CD4-positive, alpha-beta T cell treated with Interleukin-6 at 100 ng/mL for 8 hours (primary cell): ENCODE results near the gene TMED1.

Experiments used
- DNase-seq: peaks from one replicate; pipeline ENCODE4 v3.0.0-alpha.2; 2020; ENCODE audit warnings: mixed read lengths, low spot score

Gene TMED1

DNA sequence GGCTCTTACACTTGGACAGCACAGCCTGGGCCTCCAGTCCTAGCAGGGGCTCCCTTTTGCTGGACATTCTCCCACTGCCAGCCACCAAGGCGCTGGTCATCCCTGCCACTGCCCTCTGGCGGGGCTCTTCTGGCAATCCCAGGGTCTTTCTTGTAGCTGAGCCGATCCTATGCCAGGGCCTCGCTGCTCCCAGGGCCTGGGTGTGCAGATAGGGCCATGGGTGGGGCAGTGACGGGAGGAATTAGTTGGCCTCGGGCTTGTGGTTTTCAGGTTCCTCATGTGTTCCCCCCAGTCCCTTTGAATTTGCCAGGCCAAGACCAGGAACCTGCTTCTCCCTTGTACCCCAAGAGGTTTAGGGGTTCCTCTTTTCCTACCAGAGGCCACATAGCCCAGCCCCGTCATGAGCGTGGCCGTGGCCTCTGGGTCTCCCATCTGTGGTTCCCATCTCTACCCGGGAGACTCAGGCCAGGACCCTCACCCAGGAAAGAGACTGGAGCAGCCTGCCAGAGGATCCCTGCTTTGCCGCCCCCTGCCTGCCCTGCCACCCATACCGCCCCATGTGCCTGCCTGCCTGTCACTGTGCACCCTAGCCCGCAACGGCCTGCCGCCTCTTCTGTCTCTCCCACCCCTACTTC is 26.2 kb downstream of the TMED1 start:
- DNase-seq = no peak

DNA sequence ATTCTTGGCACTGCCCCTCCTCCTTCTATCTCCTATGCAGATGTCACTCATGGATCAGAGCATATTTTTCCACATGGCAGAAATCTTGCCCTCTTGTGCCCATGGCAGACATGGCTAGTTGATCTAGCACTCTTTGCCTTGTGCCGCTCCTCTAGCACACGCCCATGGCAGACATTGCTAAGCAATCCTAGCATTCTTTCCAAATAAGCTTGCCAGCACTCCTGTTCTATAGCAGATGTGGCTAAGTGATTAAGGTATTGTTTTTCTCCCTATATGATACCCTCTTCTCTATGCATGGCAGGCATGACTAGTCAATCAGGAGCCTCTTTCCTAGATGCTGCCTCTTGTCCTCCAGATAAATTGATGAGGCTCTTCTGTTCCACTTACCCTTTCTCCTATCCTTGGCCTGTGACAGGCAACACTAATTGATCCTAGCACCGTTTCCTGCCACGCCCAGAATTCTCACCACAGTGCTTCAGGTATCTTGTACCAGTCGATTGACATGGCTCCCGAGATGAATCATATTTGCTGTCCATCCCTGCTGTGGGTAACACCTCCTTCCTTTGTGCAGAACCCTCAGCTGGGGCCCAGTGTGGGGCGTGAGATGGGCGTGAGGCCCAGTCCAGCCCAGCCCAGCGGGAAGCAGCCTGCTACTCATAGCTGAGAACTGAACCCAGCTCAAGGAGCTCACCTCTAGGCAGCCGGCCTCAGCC is 26.9 kb downstream of the TMED1 start:
- peak; percentile 42 for DNase-seq

DNA sequence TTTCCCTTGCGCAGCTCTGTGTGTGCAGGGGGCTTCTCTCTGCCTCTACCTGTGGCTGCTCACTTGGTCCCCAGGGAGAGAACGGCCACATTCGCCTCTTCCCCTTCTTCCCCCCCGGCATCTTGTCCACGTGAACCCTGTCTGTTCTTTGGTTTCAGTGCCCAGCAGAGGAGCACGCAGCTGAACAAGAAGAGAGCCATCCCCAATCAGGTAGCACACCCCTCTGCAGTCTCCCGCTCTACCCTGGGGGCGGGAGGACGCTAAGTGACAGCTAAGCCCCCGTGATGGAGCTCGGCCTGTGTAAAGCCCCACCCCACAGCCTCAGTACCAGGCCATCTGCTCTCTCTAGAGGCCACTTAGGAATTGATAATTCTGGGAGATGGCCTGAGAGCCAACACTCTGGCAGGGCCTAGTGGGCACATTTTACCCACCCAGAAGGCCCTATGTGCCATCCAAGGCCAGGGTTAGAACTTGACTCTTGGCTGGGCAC is 30.2 kb downstream of the TMED1 start:
- DNase-seq = no peak

DNA sequence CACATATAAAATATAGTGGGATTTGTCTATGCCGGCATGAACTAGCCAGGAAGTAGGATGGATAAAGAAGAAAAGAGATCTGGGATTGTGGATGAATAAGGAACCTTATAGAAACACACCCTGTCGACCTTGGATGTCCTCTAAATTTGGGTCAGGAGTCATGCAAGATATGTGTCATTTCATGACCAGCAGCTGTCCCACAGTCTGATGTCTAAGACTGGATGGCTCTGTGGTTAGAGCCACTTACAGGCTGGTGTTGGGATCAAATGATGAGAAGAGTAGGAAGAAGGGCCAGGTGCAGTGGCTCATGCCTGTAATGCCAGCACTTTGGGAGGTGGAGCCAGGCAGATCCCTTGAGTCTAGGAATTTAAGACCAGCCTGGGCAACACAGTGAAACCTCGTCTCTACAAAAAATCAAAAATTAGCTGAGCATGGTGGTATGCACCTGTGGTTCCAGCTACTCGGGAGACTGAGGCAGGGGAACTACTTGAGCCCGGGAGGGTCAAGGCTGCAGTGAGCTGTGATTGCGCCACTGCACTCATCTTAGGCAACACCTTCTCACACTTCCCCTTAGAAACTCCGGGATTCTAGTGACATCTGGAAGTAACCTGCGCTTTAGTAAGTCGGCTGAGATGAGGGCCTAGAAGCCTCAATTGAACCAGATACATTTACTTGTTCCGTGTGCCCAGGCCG is 30.8 kb downstream of the TMED1 start:
- no peak for DNase-seq

DNA sequence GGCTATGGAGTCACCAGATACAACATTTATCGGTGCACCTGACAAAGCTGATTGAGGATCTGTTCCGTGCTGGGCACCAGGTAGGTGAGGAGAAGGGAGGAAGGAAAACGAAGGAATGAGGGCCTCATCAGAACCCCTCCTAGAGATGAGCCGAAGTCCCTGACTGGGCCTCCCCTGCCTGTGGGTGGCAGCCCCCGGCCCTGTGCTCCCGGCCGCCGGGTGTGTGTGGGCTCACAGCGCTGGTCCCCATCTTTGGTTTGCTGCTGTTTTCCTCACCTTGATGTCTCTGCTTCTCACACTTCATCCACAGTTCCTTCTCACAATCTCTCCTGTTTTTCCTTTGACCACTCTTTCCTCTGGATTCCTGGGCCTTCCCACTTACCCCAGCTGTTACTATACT is 32.8 kb downstream of the TMED1 start:
- DNase-seq = no peak

DNA sequence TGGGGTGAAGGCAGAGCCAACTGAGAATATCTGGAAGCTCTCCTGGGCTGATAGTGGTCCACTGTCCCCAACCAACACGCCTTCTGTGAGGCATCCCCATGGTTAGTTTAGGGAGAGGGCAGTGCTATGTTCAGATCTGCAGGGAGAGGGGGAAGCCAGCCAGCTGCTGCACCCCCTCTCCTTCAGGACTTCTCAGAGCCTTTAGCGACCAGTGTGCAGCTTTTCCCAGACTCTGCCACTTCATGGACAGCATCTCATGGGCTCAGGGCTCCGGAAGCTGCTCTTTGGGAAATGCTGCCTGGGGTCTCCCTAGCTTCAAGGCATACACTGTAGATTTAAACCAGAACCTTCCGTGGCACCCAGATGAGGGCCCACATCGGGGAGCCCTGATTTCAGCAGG is 33.5 kb downstream of the TMED1 start:
- no peak for DNase-seq

DNA sequence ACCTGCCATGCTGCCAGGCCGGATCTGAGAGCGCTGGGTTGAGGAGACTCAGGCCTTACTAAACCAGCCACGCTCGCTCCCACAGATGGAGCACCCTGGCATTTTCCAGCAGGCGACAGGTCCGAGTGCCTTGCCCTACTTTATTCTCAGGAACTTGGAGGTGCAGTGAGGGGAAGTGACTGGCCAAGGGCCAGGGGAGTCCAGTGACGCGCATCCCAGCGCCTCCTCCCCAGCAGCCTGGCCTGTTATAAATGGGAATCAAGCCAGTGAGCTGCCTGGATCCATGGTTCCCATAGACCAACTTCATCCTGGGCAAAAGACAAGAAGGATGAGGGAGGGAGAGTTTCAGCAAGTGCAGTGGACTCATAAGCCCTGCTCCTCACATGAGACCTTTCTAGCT is 35.5 kb downstream of the TMED1 start:
- DNase-seq = no peak

DNA sequence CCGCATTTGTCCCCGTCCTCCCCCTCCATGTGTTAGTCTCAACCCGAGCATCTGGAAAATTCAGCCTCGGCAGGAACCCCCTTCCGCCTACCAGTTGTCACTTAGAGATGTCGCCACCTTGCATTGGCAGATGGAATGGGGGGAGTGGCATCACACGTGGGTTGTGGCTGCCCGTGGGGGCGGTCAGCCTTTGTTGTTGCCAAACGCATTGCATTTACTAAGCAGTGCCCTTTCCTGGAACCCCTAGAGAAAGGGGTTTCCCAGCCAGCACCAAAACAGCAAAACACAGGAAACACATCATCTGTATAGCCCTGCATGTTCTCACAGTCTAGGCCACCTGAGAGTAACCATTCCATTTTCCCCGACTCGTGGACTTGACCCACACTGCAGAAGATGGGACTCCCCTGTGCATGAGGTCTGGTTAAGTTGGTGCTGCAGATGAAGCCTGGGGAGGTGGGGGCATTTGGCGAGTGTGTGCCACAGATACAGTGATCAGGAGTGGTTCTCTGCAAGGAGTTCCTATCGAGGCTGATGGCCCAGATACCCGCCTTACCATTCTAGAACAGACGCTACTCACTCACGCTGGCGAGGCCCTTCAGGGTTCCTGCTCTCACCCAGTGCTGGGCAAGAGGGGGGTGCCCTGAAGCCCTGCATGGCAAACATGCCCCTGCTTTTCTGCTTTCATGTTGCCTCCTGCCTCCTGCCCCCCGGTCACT is 38.3 kb downstream of the TMED1 start:
- peak; percentile 83 for DNase-seq

DNA sequence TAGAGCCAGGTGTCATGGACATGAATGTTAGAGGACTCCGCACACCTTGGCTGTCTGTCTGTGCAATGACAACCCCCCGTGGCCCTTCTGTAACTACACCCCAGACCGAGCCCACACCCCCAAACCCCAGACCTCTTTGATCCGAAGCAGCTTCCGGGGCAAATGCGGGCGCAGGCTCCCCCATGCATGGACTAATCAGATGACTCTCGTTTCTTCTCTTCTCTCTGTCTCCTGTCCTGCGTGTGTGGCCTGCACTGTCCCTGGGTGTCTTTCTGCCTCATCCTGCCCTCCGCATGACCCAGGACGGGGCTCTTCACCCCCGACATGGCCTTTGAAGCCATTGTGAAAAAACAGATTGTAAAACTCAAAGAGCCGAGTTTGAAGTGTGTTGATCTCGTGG is 38.9 kb downstream of the TMED1 start:
- peak; percentile 31 for DNase-seq

DNA sequence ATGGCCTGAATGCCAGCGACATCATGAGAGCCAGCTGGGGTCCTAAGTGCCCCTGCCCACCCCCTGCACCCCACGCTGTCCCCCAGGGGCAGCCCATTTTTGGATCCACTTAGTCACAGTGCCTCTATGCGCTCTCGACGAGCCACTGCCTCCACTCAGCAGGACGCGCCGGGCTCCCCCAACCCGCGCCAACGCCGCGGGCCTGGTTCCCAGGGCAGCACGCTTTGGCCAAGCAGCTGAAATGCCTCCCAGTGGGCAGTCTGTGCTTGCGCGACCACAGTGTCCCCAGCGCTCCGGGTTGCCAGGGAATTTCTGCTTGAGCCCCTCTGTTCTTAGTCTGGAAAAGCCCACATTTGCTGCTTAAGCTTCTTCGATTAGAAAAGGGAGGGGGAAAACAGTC is 39.4 kb downstream of the TMED1 start:
- DNase-seq = no peak

DNA sequence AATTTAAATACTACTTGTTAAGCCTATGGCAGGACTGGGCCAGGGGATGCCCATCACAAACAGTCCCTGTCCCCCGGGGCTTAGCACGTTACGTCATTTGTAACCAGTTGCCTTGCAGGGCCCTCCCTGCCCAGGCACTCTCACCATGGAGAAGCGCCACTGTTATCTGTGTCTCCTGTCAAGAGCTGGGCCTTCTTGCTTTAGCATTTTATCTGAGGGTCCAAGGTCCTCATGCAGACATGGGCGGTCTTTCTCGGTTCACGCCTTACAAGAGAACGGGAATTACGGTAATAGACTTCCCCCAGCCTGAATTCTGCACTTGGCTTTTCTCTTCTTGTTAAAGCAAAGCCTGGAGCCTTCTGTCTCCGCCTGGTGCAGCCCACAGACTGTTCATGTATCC is 46.1 kb downstream of the TMED1 start:
- DNase-seq = no peak

DNA sequence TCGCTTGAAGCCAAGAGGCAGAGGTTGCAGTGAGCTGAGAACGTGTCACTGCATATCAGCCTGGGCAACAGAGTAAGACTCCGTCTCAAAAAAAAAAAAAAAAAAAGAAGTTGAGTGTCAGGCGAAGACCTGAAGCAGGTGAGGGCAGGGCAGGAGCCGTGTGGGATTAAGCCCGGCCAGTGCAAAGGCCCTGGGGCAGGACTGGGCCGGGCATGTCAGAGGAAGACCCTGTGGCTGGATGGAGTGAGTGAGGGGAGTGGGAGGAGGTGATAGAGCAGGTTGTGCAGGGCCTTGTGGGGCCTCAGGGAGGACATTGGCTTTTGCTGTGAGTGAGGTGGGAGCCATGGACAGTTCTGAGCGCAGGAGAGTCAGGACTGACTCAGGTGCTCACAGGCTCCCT is 47.9 kb downstream of the TMED1 start:
- no peak for DNase-seq

DNA sequence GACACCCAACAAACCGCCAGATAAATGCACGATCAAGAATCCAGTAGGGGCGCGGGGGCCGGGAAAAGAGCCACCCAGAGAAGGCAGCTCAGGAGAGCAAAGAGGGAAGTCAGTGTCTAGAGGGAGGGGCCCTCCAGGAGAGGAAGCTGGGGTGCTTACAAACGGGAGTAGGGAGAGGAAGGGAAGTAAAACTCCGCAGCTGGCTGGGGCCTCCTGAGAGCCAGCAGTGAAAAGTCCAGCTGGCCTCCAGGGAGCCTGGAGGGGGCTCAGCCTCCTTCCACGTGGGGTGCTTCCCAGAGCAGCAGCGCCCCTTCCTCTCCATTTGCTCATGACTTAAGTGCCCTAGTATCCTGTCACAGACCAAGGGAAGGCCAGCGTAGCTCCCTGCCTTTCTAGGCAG is 51.8 kb downstream of the TMED1 start:
- no peak for DNase-seq

DNA sequence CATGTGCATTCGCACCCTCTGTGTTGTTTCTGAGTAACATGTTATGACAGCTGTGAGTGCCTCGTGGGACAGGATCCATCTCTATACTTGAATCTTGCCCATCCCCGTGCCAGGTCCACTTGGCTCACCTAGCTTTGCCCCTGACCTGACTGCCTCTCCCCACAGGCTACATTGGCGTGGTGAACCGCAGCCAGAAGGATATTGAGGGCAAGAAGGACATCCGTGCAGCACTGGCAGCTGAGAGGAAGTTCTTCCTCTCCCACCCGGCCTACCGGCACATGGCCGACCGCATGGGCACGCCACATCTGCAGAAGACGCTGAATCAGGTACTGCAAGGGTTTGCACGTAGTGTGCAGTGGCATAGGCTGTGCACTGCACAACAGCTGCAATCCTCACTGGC is 53.2 kb downstream of the TMED1 start:
- DNase-seq = no peak
